SJSA1 (cell line): Measurements from ENCODE around the gene CNOT3. TPM values are rescaled to one million over a fixed set of nuclear protein-coding genes. Genes with fewer than 3 reads are reported as not detected.
"Not testable (repeated sequence)": the region's sequence is repeated elsewhere in the genome, so short reads cannot be mapped to it uniquely, and the experiment has no call there.

Experiments used
- DNase-seq, 2 experiments: peaks; one replicate each; pipeline ENCODE4 v3.0.0-alpha.2; 2015 to 2020; ENCODE audit warnings: low spot score in 2 of 2, low read depth in 1 of 2
- H3K27ac ChIP-seq: fragments of 250-450 bp; sonication (Bioruptor Pico); 2 replicates; pipeline ENCODE4 v1.5.1; 2020; ENCODE audit warnings: mild to moderate bottlenecking, moderate library complexity
- H3K27me3 ChIP-seq: fragments of 250-450 bp; sonication (Bioruptor Pico); replicated peaks from 2 replicates; pipeline ENCODE4 v1.5.1; 2020; ENCODE audit warnings: mild to moderate bottlenecking, moderate library complexity
- H3K36me3 ChIP-seq: fragments of 250-450 bp; sonication (Bioruptor Pico); 2 replicates; pipeline ENCODE4 v1.5.1; 2020; ENCODE audit warnings: mild to moderate bottlenecking
- H3K4me1 ChIP-seq: fragments of 250-450 bp; sonication (Bioruptor Pico); replicated peaks from 2 replicates; pipeline ENCODE4 v1.6.1; 2021; ENCODE audit warnings: mild to moderate bottlenecking
- H3K4me3 ChIP-seq: fragments of 250-450 bp; sonication (Bioruptor Pico); 2 replicates; pipeline ENCODE4 v1.5.1; 2020; ENCODE audit warnings: mild to moderate bottlenecking
- H3K9me3 ChIP-seq: fragments of 250-450 bp; sonication (Bioruptor Pico); replicated peaks from 2 replicates; pipeline ENCODE4 v1.5.1; 2020; ENCODE audit warnings: mild to moderate bottlenecking
- total RNA-seq: library from RNA; depleted of rRNA; stranded (reverse); fragments of >200 nt; shearing (Covaris generic); gene quantifications from 2 replicates; pipeline ENCODE4 v1.2.3, GENCODE V29; 2014; rRNA removed

Gene CNOT3
- total RNA-seq = 13.9 and 14.2 TPM in 2 replicates

GRCh38 chr19:54137699-54138488, at the start of gene CNOT3:
TSS of gene CNOT3 (plus strand) at chr19:54137762. CDS start at chr19:54142979, 5,217 bp downstream.
- Histone ChIP-seq H3K9me3 (no peaks in the 10 kb centered on the region), H3K36me3 (peaks cover 51% of the 10 kb centered on the region), H3K4me1 (peaks cover 18% of the 10 kb centered on the region), H3K27ac (peak within 1 kb of the TSS; percentile 92), H3K27me3 (no peaks in the 10 kb centered on the region), H3K4me3 (peak within 1 kb of the TSS; percentile 80)
- DNase-seq = no peak

- Histone ChIP-seq H3K27ac (no peak overlapping the region), H3K27me3 (no peaks in the 10 kb centered on the region), H3K9me3 (no peaks in the 10 kb centered on the region), H3K4me3 (no peak overlapping the region), H3K36me3 (no peaks in the 10 kb centered on the region), H3K4me1 (no peaks in the 10 kb centered on the region)
- no peak for DNase-seq
These were observed 43.0 kb upstream of the CNOT3 start for GRCh38 chr19:54094426-54095000.

GRCh38 chr19:54095136-54095858, 42.3 kb upstream of the CNOT3 start:
- H3K36me3 ChIP-seq = no peaks in the 10 kb centered on the region
- no peak for DNase-seq
- H3K9me3 ChIP-seq = no peaks in the 10 kb centered on the region
- H3K4me1 ChIP-seq = no peaks in the 10 kb centered on the region
- H3K27ac ChIP-seq = no peak overlapping the region
- no peak overlapping the region for H3K4me3 ChIP-seq
- no peaks in the 10 kb centered on the region for H3K27me3 ChIP-seq

GRCh38 chr19:54095859-54096616, 41.5 kb upstream of the CNOT3 start:
- not testable (repeated sequence) for H3K27me3 ChIP-seq, H3K9me3 ChIP-seq, H3K36me3 ChIP-seq, H3K4me1 ChIP-seq, H3K4me3 ChIP-seq, H3K27ac ChIP-seq, DNase-seq

- H3K36me3 ChIP-seq = no peaks in the 10 kb centered on the region
These were observed 40.9 kb upstream of the CNOT3 start for GRCh38 chr19:54096617-54097106.

GRCh38 chr19:54099190-54099902, 38.2 kb upstream of the CNOT3 start:
- H3K36me3 ChIP-seq = no peaks in the 10 kb centered on the region
- H3K27me3 ChIP-seq = no peaks in the 10 kb centered on the region
- H3K4me1 ChIP-seq = no peaks in the 10 kb centered on the region
- DNase-seq = no peak
- H3K9me3 ChIP-seq = no peaks in the 10 kb centered on the region
- no peak overlapping the region for H3K27ac ChIP-seq
- no peak overlapping the region for H3K4me3 ChIP-seq

More at GRCh38 chr19:54096617-54097106, 40.9 kb upstream of the CNOT3 start:
- no peaks in the 10 kb centered on the region for H3K9me3 ChIP-seq
- H3K4me3 ChIP-seq = no peak overlapping the region
- no peaks in the 10 kb centered on the region for H3K27me3 ChIP-seq
- H3K27ac ChIP-seq = no peak overlapping the region
- no peak for DNase-seq
- H3K4me1 ChIP-seq = no peaks in the 10 kb centered on the region

GRCh38 chr19:54099903-54100255, 37.7 kb upstream of the CNOT3 start:
- not testable (repeated sequence) for H3K4me3 ChIP-seq, H3K27me3 ChIP-seq, H3K4me1 ChIP-seq, H3K36me3 ChIP-seq, DNase-seq, H3K9me3 ChIP-seq, H3K27ac ChIP-seq

- H3K27me3 ChIP-seq = no peaks in the 10 kb centered on the region
- no peak for DNase-seq
- no peak within 1 kb of the TSS for H3K4me3 ChIP-seq
- no peaks in the 10 kb centered on the region for H3K9me3 ChIP-seq
- H3K27ac ChIP-seq = no peak within 1 kb of the TSS
- no peaks in the 10 kb centered on the region for H3K4me1 ChIP-seq
- peaks cover 3% of the 10 kb centered on the region; the same call in 1 of the 2 replicates for H3K36me3 ChIP-seq
These were observed 37.0 kb upstream of the CNOT3 start, which contains the start of gene OSCAR for GRCh38 chr19:54100561-54100960. TSS of gene OSCAR (minus strand) at chr19:54100803. CDS start at chr19:54100792, 11 bp downstream.

GRCh38 chr19:54102421-54103169, 35.0 kb upstream of the CNOT3 start, which contains the start of gene NDUFA3:
TSS of gene NDUFA3 (plus strand) at chr19:54102855. CDS start at chr19:54102879, 24 bp downstream.
- H3K27ac ChIP-seq = no peak within 1 kb of the TSS
- H3K4me3 ChIP-seq = peak within 1 kb of the TSS; percentile 62
- no peaks in the 10 kb centered on the region for H3K27me3 ChIP-seq

GRCh38 chr19:54104998-54105715, 32.4 kb upstream of the CNOT3 start:
- Histone ChIP-seq H3K27ac (no peak overlapping the region), H3K27me3 (no peaks in the 10 kb centered on the region)

More at GRCh38 chr19:54102421-54103169, 35.0 kb upstream of the CNOT3 start, which contains the start of gene NDUFA3:
- Histone ChIP-seq H3K4me1 (no peaks in the 10 kb centered on the region), H3K36me3 (peaks cover 23% of the 10 kb centered on the region), H3K9me3 (no peaks in the 10 kb centered on the region)
- DNase-seq = peak; percentile 86 to 98

GRCh38 chr19:54105796-54106195, 31.8 kb upstream of the CNOT3 start:
- Histone ChIP-seq H3K27me3 (no peaks in the 10 kb centered on the region), H3K4me3 (no peak overlapping the region), H3K4me1 (no peaks in the 10 kb centered on the region), H3K36me3 (peaks cover 51% of the 10 kb centered on the region), H3K27ac (no peak overlapping the region), H3K9me3 (no peaks in the 10 kb centered on the region)
- DNase-seq = no peak

More at GRCh38 chr19:54104998-54105715, 32.4 kb upstream of the CNOT3 start:
- H3K36me3 ChIP-seq = peaks cover 47% of the 10 kb centered on the region
- H3K4me1 ChIP-seq = no peaks in the 10 kb centered on the region
- no peak for DNase-seq
- H3K9me3 ChIP-seq = no peaks in the 10 kb centered on the region
- H3K4me3 ChIP-seq = no peak overlapping the region

GRCh38 chr19:54106716-54107115, 30.8 kb upstream of the CNOT3 start:
- Histone ChIP-seq H3K27ac (no peak overlapping the region), H3K4me1 (no peaks in the 10 kb centered on the region), H3K36me3 (peaks cover 55% of the 10 kb centered on the region), H3K27me3 (no peaks in the 10 kb centered on the region), H3K9me3 (no peaks in the 10 kb centered on the region), H3K4me3 (no peak overlapping the region)
- no peak for DNase-seq
